Neural progenitor cell (in vitro differentiated cells): ENCODE data around the gene LAGE3. TPM values are rescaled to one million over a fixed set of nuclear protein-coding genes. Genes with fewer than 3 reads are reported as not detected.

ENCODE experiments used
- DNase-seq: peaks from one replicate; pipeline ENCODE4 v3.0.0-alpha.2; 2016; ENCODE audit warnings: low spot score
- H2AFZ ChIP-seq: fragments of 200-600 bp; sonication (generic); replicated peaks from 2 replicates; pipeline ENCODE4 v1.6.1; 2016; ENCODE audit warnings: antibody characterized with exemption
- H3F3A ChIP-seq: fragments of 200-600 bp; sonication (generic); 2 replicates; pipeline ENCODE4 v1.6.1; 2016; ENCODE audit warnings: antibody characterized with exemption, low read depth
- H3K27ac ChIP-seq: fragments of 200-600 bp; sonication (generic); 2 replicates; pipeline ENCODE4 v1.5.1; 2016; ENCODE audit warnings: mild to moderate bottlenecking
- H3K27me3 ChIP-seq: fragments of 200-600 bp; sonication (generic); 2 replicates; pipeline ENCODE4 v1.6.1; 2016; ENCODE audit warnings: mild to moderate bottlenecking, moderate library complexity
- H3K36me3 ChIP-seq: fragments of 200-600 bp; sonication (generic); 2 replicates; pipeline ENCODE4 v1.5.1; 2016
- H3K4me1 ChIP-seq: fragments of 200-600 bp; sonication (generic); 2 replicates; pipeline ENCODE4 v1.6.1; 2016; ENCODE audit warnings: mixed run types
- H3K4me2 ChIP-seq: fragments of 200-600 bp; sonication (generic); 2 replicates; pipeline ENCODE4 v1.6.1; 2016
- H3K4me3 ChIP-seq: fragments of 200-600 bp; sonication (generic); 2 replicates; pipeline ENCODE4 v1.5.1; 2016
- H3K79me2 ChIP-seq: fragments of 200-600 bp; sonication (generic); 2 replicates; pipeline ENCODE4 v1.6.1; 2016; ENCODE audit warnings: low read depth
- H3K9ac ChIP-seq: fragments of 200-600 bp; sonication (generic); 2 replicates; pipeline ENCODE4 v1.6.1; 2016
- H3K9me3 ChIP-seq: fragments of 200-600 bp; sonication (generic); 2 replicates; pipeline ENCODE4 v1.5.1; 2016; ENCODE audit warnings: low read depth
- H4K20me1 ChIP-seq: fragments of 200-600 bp; sonication (generic); 2 replicates; pipeline ENCODE4 v1.6.1; 2016; ENCODE audit warnings: low read depth
- H3K27ac Mint-ChIP-seq: 3 replicates; pipeline ENCODE4 v1.8.0; 2021; ENCODE audit warnings: mixed read lengths
- H3K27me3 Mint-ChIP-seq: 2 replicates; pipeline ENCODE4 v1.8.0; 2022; ENCODE audit warnings: low read depth, mild to moderate bottlenecking, inconsistent platforms, moderate library complexity, mixed read lengths; ENCODE audit not compliant: insufficient read depth
- H3K36me3 Mint-ChIP-seq: 3 replicates; pipeline ENCODE4 v1.8.0; 2021; ENCODE audit warnings: mixed read lengths
- H3K4me1 Mint-ChIP-seq: 3 replicates; pipeline ENCODE4 v1.8.0; 2021; ENCODE audit warnings: mixed read lengths
- H3K4me3 Mint-ChIP-seq: 3 replicates; pipeline ENCODE4 v1.8.0; 2021; ENCODE audit warnings: mild to moderate bottlenecking, moderate library complexity, mixed read lengths
- H3K9me3 Mint-ChIP-seq: 3 replicates; pipeline ENCODE4 v1.8.0; 2020; ENCODE audit warnings: mixed read lengths
- EZH2 ChIP-seq: fragments of 200-600 bp; sonication (generic); IDR thresholded peaks from 2 replicates; pipeline ENCODE4 v1.6.1; 2017; ENCODE audit warnings: antibody characterized with exemption, mild to moderate bottlenecking, moderate library complexity
- EZH2phosphoT487 ChIP-seq: fragments of 200-600 bp; sonication (generic); IDR thresholded peaks from 2 replicates; pipeline ENCODE4 v1.6.1; 2017; ENCODE audit warnings: antibody characterized with exemption
- total RNA-seq: library from RNA; depleted of rRNA; stranded (reverse); fragments of >200 nt; gene quantifications from 2 replicates; pipeline ENCODE4 v1.2.3, GENCODE V29; 2015; ENCODE audit warnings: low replicate concordance
- TF ChIP-seq, protein P1 (sequence below): fragments of 200-600 bp; sonication (generic); IDR thresholded peaks from 2 replicates; pipeline ENCODE4 v1.5.1; 2017; ENCODE audit warnings: antibody characterized with exemption, mild to moderate bottlenecking

LAGE3 gene
- total RNA-seq, 1 donor from 2014 or later, result 7.6 TPM

GRCh38 chrX:154458954-154459778 is 19.9 kb downstream of the LAGE3 start:
- H3K36me3 ChIP-seq, result no peaks in the 10 kb centered on the region
- DNase-seq, result peak; percentile 35
- H3K4me1 ChIP-seq, result peaks cover 6% of the 10 kb centered on the region
- TF ChIP-seq, protein P1, sequence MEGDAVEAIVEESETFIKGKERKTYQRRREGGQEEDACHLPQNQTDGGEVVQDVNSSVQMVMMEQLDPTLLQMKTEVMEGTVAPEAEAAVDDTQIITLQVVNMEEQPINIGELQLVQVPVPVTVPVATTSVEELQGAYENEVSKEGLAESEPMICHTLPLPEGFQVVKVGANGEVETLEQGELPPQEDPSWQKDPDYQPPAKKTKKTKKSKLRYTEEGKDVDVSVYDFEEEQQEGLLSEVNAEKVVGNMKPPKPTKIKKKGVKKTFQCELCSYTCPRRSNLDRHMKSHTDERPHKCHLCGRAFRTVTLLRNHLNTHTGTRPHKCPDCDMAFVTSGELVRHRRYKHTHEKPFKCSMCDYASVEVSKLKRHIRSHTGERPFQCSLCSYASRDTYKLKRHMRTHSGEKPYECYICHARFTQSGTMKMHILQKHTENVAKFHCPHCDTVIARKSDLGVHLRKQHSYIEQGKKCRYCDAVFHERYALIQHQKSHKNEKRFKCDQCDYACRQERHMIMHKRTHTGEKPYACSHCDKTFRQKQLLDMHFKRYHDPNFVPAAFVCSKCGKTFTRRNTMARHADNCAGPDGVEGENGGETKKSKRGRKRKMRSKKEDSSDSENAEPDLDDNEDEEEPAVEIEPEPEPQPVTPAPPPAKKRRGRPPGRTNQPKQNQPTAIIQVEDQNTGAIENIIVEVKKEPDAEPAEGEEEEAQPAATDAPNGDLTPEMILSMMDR, result no peak
- no peak for TF ChIP-seq EZH2phosphoT487
- no peak for TF ChIP-seq EZH2
- H2AFZ ChIP-seq, result no peak overlapping the region
- peak overlapping the region; percentile 72 for H3K4me2 ChIP-seq
- peak overlapping the region; percentile 90 for H3K4me3 Mint-ChIP-seq
- no peak overlapping the region for H3K27ac Mint-ChIP-seq
- H3K79me2 ChIP-seq, result peaks cover 7% of the 10 kb centered on the region
- H3K27me3 Mint-ChIP-seq, result peaks cover 19% of the 10 kb centered on the region
- peaks cover 3% of the 10 kb centered on the region for H3K4me1 Mint-ChIP-seq
- peaks cover 22% of the 10 kb centered on the region for H3K9me3 Mint-ChIP-seq
- H3K36me3 Mint-ChIP-seq, result peaks cover 9% of the 10 kb centered on the region
- peak overlapping the region; percentile 68 for H3K4me3 ChIP-seq
- no peak overlapping the region for H3K27ac ChIP-seq
- no peaks in the 10 kb centered on the region for H3K9me3 ChIP-seq
- H4K20me1 ChIP-seq, result peaks cover 10% of the 10 kb centered on the region
- peaks cover 6% of the 10 kb centered on the region for H3F3A ChIP-seq
- no peak overlapping the region for H3K9ac ChIP-seq
- no peaks in the 10 kb centered on the region for H3K27me3 ChIP-seq

- Histone ChIP-seq H3K4me2 (peak within 1 kb of the TSS; percentile 72), H3K27me3 (no peaks in the 10 kb centered on the region), H3K4me1 (peaks cover 6% of the 10 kb centered on the region), H2AFZ (no peak within 1 kb of the TSS), H3K9ac (no peak within 1 kb of the TSS), H3K36me3 (no peaks in the 10 kb centered on the region), H3K79me2 (peaks cover 7% of the 10 kb centered on the region), H3K4me3 (peak within 1 kb of the TSS; percentile 68), H3F3A (peaks cover 6% of the 10 kb centered on the region), H4K20me1 (peaks cover 10% of the 10 kb centered on the region), H3K27ac (no peak within 1 kb of the TSS), H3K9me3 (no peaks in the 10 kb centered on the region)
- peaks cover 21% of the 10 kb centered on the region for H3K27me3 Mint-ChIP-seq
- H3K36me3 Mint-ChIP-seq, result peaks cover 9% of the 10 kb centered on the region
- peak within 1 kb of the TSS; percentile 95 for H3K4me3 Mint-ChIP-seq
- peak within 1 kb of the TSS; percentile 65 for H3K27ac Mint-ChIP-seq
- peaks cover 22% of the 10 kb centered on the region for H3K9me3 Mint-ChIP-seq
- peak; percentile 74 for DNase-seq
- peaks cover 3% of the 10 kb centered on the region for H3K4me1 Mint-ChIP-seq
- TF ChIP-seq EZH2phosphoT487, result no peak
- TF ChIP-seq, protein P1, result no peak
- no peak for TF ChIP-seq EZH2
Observed at GRCh38 chrX:154458116-154458953, 20.7 kb downstream of the LAGE3 start, which contains the start of gene PLXNA3. PLXNA3 (plus strand) TSS chrX:154458281; CDS start chrX:154460184, 1,903 bp downstream.

GRCh38 chrX:154457491-154458115 is 21.5 kb downstream of the LAGE3 start:
- Histone ChIP-seq H2AFZ (no peak overlapping the region), H3K4me1 (peaks cover 6% of the 10 kb centered on the region), H3K79me2 (peaks cover 7% of the 10 kb centered on the region), H3K9ac (no peak overlapping the region), H3K27ac (no peak overlapping the region), H3K27me3 (no peaks in the 10 kb centered on the region), H3F3A (peaks cover 6% of the 10 kb centered on the region), H3K4me3 (peak overlapping the region; percentile 68), H3K36me3 (no peaks in the 10 kb centered on the region), H3K9me3 (no peaks in the 10 kb centered on the region), H4K20me1 (peaks cover 10% of the 10 kb centered on the region), H3K4me2 (peak overlapping the region; percentile 55)
- peak overlapping the region; percentile 95 for H3K4me3 Mint-ChIP-seq
- peak; percentile 71 for DNase-seq
- H3K4me1 Mint-ChIP-seq, result peaks cover 3% of the 10 kb centered on the region
- H3K27ac Mint-ChIP-seq, result peak overlapping the region; percentile 65
- TF ChIP-seq, protein P1, result no peak
- no peak for TF ChIP-seq EZH2
- TF ChIP-seq EZH2phosphoT487, result no peak
- H3K9me3 Mint-ChIP-seq, result peaks cover 22% of the 10 kb centered on the region
- H3K27me3 Mint-ChIP-seq, result peaks cover 21% of the 10 kb centered on the region
- peaks cover 7% of the 10 kb centered on the region for H3K36me3 Mint-ChIP-seq
